ENCODE results near the gene MELTF. TPM values are rescaled to one million over a fixed set of nuclear protein-coding genes. Genes with fewer than 3 reads are reported as not detected.

MELTF gene
- total RNA-seq, 5 donors from 2014 or later (not counting 1 experiment from before 2014, with no cell fraction given): 1.2 to 2.6 (median 1.6) TPM

DNA sequence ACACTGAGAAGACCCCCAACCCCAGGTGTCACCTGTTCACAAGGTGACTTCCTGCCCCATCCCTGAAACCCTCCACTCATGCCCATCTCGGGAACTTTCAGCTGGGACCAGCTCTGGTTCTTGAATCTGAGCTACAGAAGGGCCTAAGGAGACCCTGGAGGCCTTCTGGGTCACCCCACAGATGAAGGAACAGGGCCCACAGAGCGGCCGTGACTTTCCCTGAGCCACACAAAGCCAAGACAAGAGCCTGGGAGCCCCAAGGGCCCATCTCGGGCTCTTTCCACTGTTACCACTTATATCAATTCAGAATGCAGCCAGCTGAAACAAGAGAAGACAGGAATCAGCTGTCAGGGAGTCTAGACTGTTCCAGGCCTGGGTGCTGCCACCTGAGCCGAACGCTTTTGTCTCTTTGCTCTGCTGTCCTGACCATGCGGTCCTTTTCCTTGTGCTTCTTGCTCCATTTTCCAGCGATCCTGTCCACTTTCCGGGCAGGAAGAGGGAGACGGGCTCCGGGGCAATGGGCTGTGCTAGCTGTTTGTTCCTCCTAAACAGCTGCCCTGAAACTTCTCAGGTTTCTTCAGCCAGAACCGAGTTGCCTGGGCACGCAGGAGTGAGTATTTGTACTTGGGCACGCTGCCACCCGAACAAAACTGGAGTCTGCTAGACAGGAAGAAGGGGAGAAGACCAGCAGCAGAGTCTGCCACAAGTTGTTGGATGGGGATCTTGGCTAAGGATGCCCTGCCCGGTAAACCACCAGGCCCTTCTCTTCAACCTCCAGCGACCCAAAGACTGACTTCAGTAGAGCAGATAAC is 33.0 kb downstream of the MELTF start:
- no peak for DNase-seq
- CTCF ChIA-PET: no interaction called here
- H3K27ac Mint-ChIP-seq: no peak overlapping the region
- Histone ChIP-seq H3K9me3 (no peaks in the 10 kb centered on the region), H3K4me1 (ENCODE audit: control insufficient read depth in 1 of 2, extremely low read depth in 1 of 2, insufficient read depth in 2 of 2, low read length in 2 of 2) (no peaks in the 10 kb centered on the region), H3K4me3 (ENCODE audit: control insufficient read depth in 1 of 2, extremely low read depth in 1 of 2, low read length in 1 of 2) (no peak overlapping the region), H3K36me3 (ENCODE audit: control insufficient read depth in 2 of 2, extremely low read depth in 1 of 2, insufficient read depth in 1 of 2, low read length in 1 of 2) (no peaks in the 10 kb centered on the region), H3K27me3 (replicated peaks in 1 of 2; ENCODE audit: control insufficient read depth in 2 of 2, extremely low read depth in 1 of 2, insufficient read depth in 2 of 2, low read length in 1 of 2) (no peaks in the 10 kb centered on the region), H3K27ac (ENCODE audit: low read length) (no peak overlapping the region)
- no peaks in the 10 kb centered on the region for H3K9me3 Mint-ChIP-seq
- H3K36me3 Mint-ChIP-seq: no peaks in the 10 kb centered on the region
- H3K4me1 Mint-ChIP-seq: peaks cover 2 to 4% (median 2%) of the 10 kb centered on the region in 3 donors
- H3K27me3 Mint-ChIP-seq: no peaks in the 10 kb centered on the region
- WGBS (ENCODE audit: insufficient coverage): 70% methylated on average over 13 of the region's 17 CpGs
- no peak overlapping the region for H3K4me3 Mint-ChIP-seq
- no peak for ATAC-seq (replicated peaks in 1 of 4)
- POLR2A ChIA-PET: no interaction called here

DNA sequence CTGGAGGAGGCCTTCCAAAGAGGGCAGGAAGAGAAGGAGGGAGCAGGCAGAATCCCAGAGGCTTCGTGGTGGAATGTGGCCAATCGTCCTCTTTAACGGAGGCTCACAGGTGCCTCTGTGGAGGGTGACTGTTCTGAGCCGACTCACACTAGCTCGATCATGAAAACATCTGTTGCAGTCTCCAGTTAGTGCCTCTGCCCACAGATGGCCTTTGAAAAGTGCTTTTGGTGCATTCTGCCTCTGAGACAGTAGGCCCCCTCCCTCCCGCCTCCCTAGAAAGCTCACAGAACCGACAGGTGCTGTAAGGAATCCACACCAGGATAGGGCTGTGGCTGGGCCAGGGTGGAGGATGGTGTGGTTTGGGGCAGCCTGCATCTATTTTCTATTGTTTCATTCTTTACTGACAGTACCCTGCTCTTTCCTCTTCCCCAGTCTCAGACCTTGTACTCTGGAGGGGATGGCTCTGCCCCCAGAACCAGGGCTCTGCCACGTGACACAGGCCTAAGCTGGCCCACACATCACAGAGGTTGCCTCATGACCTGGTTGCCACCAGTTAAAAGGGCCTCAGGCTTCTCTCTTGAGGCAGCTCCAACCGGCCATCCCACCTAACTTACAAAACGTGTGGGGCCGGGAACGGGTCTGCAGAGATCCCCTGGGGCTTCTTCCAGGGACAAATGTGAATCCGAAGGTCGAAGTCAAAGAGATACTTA is 33.8 kb downstream of the MELTF start:
- ATAC-seq (replicated peaks in 1 of 4): no peak
- 67% methylated on average over 12 of the region's 14 CpGs for WGBS (ENCODE audit: insufficient coverage)
- CTCF ChIA-PET: interaction anchor here in 1 of 2 donors (0.6 kb wide), 1 partner anchor 203 kb away, joined by 3 read pairs; no protein-coding TSS in a partner anchor
- POLR2A ChIA-PET: no interaction called here
- Histone ChIP-seq H3K27ac (ENCODE audit: low read length) (no peak overlapping the region), H3K27me3 (replicated peaks in 1 of 2; ENCODE audit: control insufficient read depth in 2 of 2, extremely low read depth in 1 of 2, insufficient read depth in 2 of 2, low read length in 1 of 2) (no peaks in the 10 kb centered on the region), H3K4me3 (ENCODE audit: control insufficient read depth in 1 of 2, extremely low read depth in 1 of 2, low read length in 1 of 2) (no peak overlapping the region), H3K4me1 (ENCODE audit: control insufficient read depth in 1 of 2, extremely low read depth in 1 of 2, insufficient read depth in 2 of 2, low read length in 2 of 2) (no peaks in the 10 kb centered on the region), H3K9me3 (no peaks in the 10 kb centered on the region), H3K36me3 (ENCODE audit: control insufficient read depth in 2 of 2, extremely low read depth in 1 of 2, insufficient read depth in 1 of 2, low read length in 1 of 2) (no peaks in the 10 kb centered on the region)
- DNase-seq: no peak
- H3K27ac Mint-ChIP-seq: no peak overlapping the region
- H3K9me3 Mint-ChIP-seq: no peaks in the 10 kb centered on the region
- H3K4me1 Mint-ChIP-seq: no peaks in the 10 kb centered on the region
- no peaks in the 10 kb centered on the region for H3K36me3 Mint-ChIP-seq
- H3K4me3 Mint-ChIP-seq: no peak overlapping the region
- H3K27me3 Mint-ChIP-seq: no peaks in the 10 kb centered on the region

DNA sequence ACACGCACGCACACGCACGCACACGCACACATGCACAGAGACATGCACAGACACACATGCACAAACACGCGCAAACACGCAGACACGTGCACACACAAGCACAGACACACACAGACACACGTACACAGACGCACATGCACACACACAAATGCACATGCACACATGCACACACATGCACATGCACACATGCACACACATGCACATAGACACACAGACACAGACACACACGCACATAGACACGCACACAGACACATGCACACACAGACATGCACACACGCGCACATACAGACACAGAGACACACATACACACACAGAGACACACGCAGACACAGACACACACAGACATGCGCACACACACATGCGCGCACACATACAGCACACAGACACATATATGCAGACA is 34.6 kb downstream of the MELTF start:
- Mint-ChIP-seq H3K27ac (no peak overlapping the region), H3K9me3 (no peaks in the 10 kb centered on the region), H3K4me3 (no peak overlapping the region), H3K27me3 (no peaks in the 10 kb centered on the region), H3K36me3 (no peaks in the 10 kb centered on the region), H3K4me1 (no peaks in the 10 kb centered on the region)
- H3K27ac ChIP-seq (ENCODE audit: low read length): no peak overlapping the region
- H3K27me3 ChIP-seq (replicated peaks in 1 of 2; ENCODE audit: control insufficient read depth in 2 of 2, extremely low read depth in 1 of 2, insufficient read depth in 2 of 2, low read length in 1 of 2): peaks cover 0 to 1% of the 10 kb centered on the region in 2 experiments
- DNase-seq (no peak), ATAC-seq (replicated peaks in 1 of 4) (no peak)
- no peaks in the 10 kb centered on the region for H3K4me1 ChIP-seq (ENCODE audit: control insufficient read depth in 1 of 2, extremely low read depth in 1 of 2, insufficient read depth in 2 of 2, low read length in 2 of 2)
- POLR2A ChIA-PET: no interaction called here
- CTCF ChIA-PET: no interaction called here
- H3K4me3 ChIP-seq (ENCODE audit: control insufficient read depth in 1 of 2, extremely low read depth in 1 of 2, low read length in 1 of 2): no peak overlapping the region
- WGBS (ENCODE audit: insufficient coverage): 89% methylated on average over 19 of the region's 19 CpGs
- H3K36me3 ChIP-seq (ENCODE audit: control insufficient read depth in 2 of 2, extremely low read depth in 1 of 2, insufficient read depth in 1 of 2, low read length in 1 of 2): no peaks in the 10 kb centered on the region
- no peaks in the 10 kb centered on the region for H3K9me3 ChIP-seq

DNA sequence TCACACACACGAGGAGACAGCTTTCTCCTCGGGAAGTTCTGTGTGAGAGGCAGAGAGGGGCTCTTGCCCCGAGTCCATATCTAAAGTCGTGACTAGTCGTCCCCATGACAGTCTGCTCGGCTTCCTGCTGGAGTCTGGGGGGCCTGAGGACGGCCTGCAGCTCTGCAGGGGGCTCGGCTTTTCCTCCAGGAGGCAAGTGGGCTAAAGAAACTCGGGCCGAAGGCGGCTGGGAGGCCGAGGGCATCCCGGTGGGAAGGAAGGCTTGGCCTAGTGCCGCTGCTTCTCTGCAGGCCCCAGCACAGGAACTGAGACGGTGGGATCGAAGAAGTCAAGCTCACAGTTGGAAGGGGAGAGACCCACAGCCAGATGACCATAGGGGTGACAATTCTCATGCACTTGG is 35.6 kb downstream of the MELTF start:
- POLR2A ChIA-PET: no interaction called here
- no peaks in the 10 kb centered on the region for H3K9me3 ChIP-seq
- H3K36me3 ChIP-seq (ENCODE audit: control insufficient read depth in 2 of 2, extremely low read depth in 1 of 2, insufficient read depth in 1 of 2, low read length in 1 of 2): no peaks in the 10 kb centered on the region
- DNase-seq (no peak), ATAC-seq (replicated peaks in 1 of 4) (no peak)
- H3K4me3 Mint-ChIP-seq: no peak overlapping the region
- H3K9me3 Mint-ChIP-seq: no peaks in the 10 kb centered on the region
- CTCF ChIA-PET: no interaction called here
- no peak overlapping the region for H3K27ac Mint-ChIP-seq
- no peaks in the 10 kb centered on the region for H3K4me1 ChIP-seq (ENCODE audit: control insufficient read depth in 1 of 2, extremely low read depth in 1 of 2, insufficient read depth in 2 of 2, low read length in 2 of 2)
- 83% methylated on average over 13 of the region's 16 CpGs for WGBS (ENCODE audit: insufficient coverage)
- H3K4me3 ChIP-seq (ENCODE audit: control insufficient read depth in 1 of 2, extremely low read depth in 1 of 2, low read length in 1 of 2): no peak overlapping the region
- peaks cover 0 to 8% of the 10 kb centered on the region in 2 experiments for H3K27me3 ChIP-seq (replicated peaks in 1 of 2; ENCODE audit: control insufficient read depth in 2 of 2, extremely low read depth in 1 of 2, insufficient read depth in 2 of 2, low read length in 1 of 2)
- H3K4me1 Mint-ChIP-seq: no peaks in the 10 kb centered on the region
- no peak overlapping the region for H3K27ac ChIP-seq (ENCODE audit: low read length)
- peaks cover 0 to 3% of the 10 kb centered on the region in 2 donors for H3K27me3 Mint-ChIP-seq
- H3K36me3 Mint-ChIP-seq: no peaks in the 10 kb centered on the region

DNA sequence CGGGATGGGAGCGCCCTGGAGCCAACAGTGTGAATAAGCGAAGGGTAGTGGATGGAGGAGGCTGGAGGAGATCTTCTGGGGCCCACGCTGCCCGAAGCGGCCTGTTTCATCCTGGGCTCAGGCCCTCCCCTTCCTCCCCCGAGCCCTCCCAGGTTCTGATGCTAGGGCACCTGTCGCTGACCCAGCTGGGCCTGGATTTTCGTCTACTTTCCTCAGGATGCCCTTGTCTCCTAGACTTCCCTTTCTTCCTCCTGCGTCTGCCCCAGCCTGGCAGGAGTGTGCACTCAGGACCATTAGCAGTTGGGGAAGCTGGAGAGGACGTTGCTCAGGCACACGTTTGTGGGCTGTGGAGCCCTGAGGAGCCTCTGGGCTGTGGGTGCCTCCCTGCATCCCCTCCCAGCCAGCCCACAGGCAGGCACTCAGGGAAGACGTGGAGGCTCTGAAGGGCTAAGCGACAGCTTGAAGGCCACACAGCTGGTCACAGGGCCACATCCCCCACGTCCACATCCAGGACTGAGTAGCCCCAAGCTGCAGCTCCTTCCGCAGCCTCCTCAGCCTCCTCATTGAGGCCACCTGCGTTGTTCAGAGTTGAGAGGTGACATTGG is 37.1 kb downstream of the MELTF start:
- Histone ChIP-seq H3K27ac (ENCODE audit: low read length) (no peak overlapping the region), H3K36me3 (ENCODE audit: control insufficient read depth in 2 of 2, extremely low read depth in 1 of 2, insufficient read depth in 1 of 2, low read length in 1 of 2) (no peaks in the 10 kb centered on the region), H3K4me1 (ENCODE audit: control insufficient read depth in 1 of 2, extremely low read depth in 1 of 2, insufficient read depth in 2 of 2, low read length in 2 of 2) (no peaks in the 10 kb centered on the region), H3K27me3 (replicated peaks in 1 of 2; ENCODE audit: control insufficient read depth in 2 of 2, extremely low read depth in 1 of 2, insufficient read depth in 2 of 2, low read length in 1 of 2) (peaks cover 0 to 18% of the 10 kb centered on the region in 2 experiments), H3K4me3 (ENCODE audit: control insufficient read depth in 1 of 2, extremely low read depth in 1 of 2, low read length in 1 of 2) (no peak overlapping the region), H3K9me3 (no peaks in the 10 kb centered on the region)
- no peak overlapping the region for H3K4me3 Mint-ChIP-seq
- peaks cover under 1 to 3% of the 10 kb centered on the region in 2 donors for H3K27me3 Mint-ChIP-seq
- DNase-seq: no peak
- ChIA-PET CTCF (interaction anchor here in 1 of 2 donors (0.5 kb wide), 1 partner anchor 1441 kb away, joined by 3 read pairs; no protein-coding TSS in a partner anchor), POLR2A (interaction anchor here in 1 of 2 donors (0.6 kb wide), 1 partner anchor 10 kb away, joined by 5 read pairs; no protein-coding TSS in a partner anchor)
- no peaks in the 10 kb centered on the region for H3K4me1 Mint-ChIP-seq
- no peak for ATAC-seq (replicated peaks in 1 of 4)
- WGBS (ENCODE audit: insufficient coverage): 78% methylated on average over 4 of the region's 17 CpGs
- H3K36me3 Mint-ChIP-seq: no peaks in the 10 kb centered on the region
- H3K27ac Mint-ChIP-seq: no peak overlapping the region
- no peaks in the 10 kb centered on the region for H3K9me3 Mint-ChIP-seq

DNA sequence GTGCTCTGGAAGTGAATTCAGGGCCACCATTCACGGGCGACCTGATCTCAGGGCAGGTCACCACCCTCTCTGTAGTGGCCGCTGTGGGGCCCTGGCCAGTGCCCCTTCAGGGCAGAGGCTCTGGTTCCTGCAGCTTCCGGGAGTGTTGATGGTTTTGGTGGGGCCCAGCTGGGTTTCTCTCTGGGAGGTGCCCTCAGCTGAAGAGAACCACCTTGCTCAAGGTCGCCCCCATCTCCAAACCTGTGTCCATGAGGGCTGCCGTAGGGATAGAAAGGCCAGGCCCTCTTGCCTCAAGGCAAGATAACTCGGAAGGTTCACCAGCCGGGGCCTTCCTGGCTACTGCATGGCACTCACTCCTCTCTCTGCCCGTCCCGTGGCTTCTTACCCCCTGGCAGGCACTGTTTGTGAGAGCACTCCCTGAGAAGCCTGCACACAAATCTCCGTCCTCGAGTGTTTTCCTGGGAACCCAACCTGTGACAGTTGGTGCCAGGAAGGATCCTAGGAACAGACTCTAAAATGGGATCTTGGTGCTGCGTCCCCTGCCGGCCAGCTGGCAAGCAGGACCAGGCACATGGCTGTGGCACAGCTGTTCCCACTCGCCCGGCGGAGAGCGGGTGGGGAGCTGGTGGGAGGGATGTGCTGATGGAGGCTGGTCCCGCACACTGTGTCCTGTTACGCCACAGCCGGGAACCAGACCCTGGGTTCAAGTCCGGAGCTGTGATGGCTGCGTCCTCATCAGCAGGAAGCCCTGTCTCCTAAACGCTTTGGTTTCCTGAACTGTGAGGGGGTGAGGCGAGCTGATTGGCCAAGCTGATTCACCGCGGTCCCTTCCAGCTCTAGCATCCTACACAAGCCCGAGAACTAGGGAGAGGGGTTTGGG is 37.8 kb downstream of the MELTF start:
- H3K27ac ChIP-seq (ENCODE audit: low read length): no peak overlapping the region
- Mint-ChIP-seq H3K4me1 (no peaks in the 10 kb centered on the region), H3K27ac (no peak overlapping the region), H3K9me3 (no peaks in the 10 kb centered on the region), H3K4me3 (no peak overlapping the region), H3K36me3 (no peaks in the 10 kb centered on the region), H3K27me3 (peaks cover 3 to 4% of the 10 kb centered on the region in 2 donors)
- H3K4me1 ChIP-seq (ENCODE audit: control insufficient read depth in 1 of 2, extremely low read depth in 1 of 2, insufficient read depth in 2 of 2, low read length in 2 of 2): no peaks in the 10 kb centered on the region
- DNase-seq (no peak), ATAC-seq (replicated peaks in 1 of 4) (no peak)
- peaks cover 0 to 23% of the 10 kb centered on the region in 2 experiments for H3K27me3 ChIP-seq (replicated peaks in 1 of 2; ENCODE audit: control insufficient read depth in 2 of 2, extremely low read depth in 1 of 2, insufficient read depth in 2 of 2, low read length in 1 of 2)
- 89% methylated on average over 20 of the region's 28 CpGs for WGBS (ENCODE audit: insufficient coverage)
- CTCF ChIA-PET: interaction anchor here in 1 of 2 donors (0.5 kb wide), 1 partner anchor 1440 kb away, joined by 3 read pairs; no protein-coding TSS in a partner anchor
- H3K4me3 ChIP-seq (ENCODE audit: control insufficient read depth in 1 of 2, extremely low read depth in 1 of 2, low read length in 1 of 2): no peak overlapping the region
- H3K36me3 ChIP-seq (ENCODE audit: control insufficient read depth in 2 of 2, extremely low read depth in 1 of 2, insufficient read depth in 1 of 2, low read length in 1 of 2): no peaks in the 10 kb centered on the region
- H3K9me3 ChIP-seq: no peaks in the 10 kb centered on the region
- POLR2A ChIA-PET: no interaction called here
